NCI-H69 (cell line): ENCODE results near the gene OARD1.
A peak's percentile ranks its signal among the peaks of the same experiment; 100 is the strongest.

Source experiments
- DNase-seq: peaks from one replicate; lab custom pipeline; 2025; lab: John Stamatoyannopoulos, UW

Gene OARD1

DNA sequence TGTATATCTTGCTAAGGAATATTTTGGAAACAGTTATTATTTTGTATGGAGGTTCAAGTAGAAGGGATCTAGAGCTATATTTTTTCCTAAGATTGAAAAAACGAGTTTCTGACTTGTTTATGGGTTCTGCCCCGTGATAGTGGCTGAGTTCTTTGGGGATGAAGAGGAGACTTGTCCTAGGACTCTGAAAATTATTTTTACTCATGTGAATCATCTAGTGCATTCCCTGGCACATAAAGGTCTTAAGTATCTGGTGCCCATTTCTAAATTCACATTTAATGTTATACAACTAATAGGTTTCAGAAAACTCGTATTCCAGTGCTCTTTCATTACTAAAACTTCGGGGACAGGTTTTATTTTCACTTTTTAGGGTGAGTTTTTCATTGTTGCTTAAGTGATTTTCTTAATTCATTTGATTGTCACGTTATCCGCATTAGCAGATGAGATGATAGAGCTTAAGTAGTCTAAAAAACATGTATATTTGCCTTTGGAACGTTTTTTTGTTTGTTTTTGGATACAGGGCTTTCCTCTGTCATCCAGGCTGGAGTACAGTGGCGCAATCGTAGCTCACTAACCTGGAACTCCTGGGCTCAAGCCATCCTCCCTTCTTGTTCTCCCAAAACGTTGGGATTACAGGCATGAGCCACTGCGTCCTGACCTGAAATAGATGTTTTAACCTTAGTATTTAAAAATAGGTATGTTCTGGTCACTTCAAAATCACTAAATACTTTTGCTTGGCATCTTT lies 2.7 kb upstream of the OARD1 start:
- DNase-seq, result no peak

- peak; percentile 63 for DNase-seq
Observed at GRCh38 chr6:41073968-41074691, 2.0 kb upstream of the OARD1 start.

GRCh38 chr6:41073203-41073967 lies 1.2 kb upstream of the OARD1 start:
- peak; percentile 93 for DNase-seq

GRCh38 chr6:41072836-41073202 lies 663 bp upstream of the OARD1 start, which contains the start of gene NFYA:
Gene NFYA (plus strand): TSS chr6:41072974. CDS start chr6:41079090, 6,116 bp downstream.
- DNase-seq, result no peak

- DNase-seq, result no peak
Observed at GRCh38 chr6:41071501-41071922, 644 bp downstream of the OARD1 start.

- DNase-seq, result peak; percentile 80
Observed at GRCh38 chr6:41066867-41067304, 5.3 kb downstream of the OARD1 start.

GRCh38 chr6:41065550-41066026 lies 6.6 kb downstream of the OARD1 start:
- DNase-seq, result no peak

GRCh38 chr6:41064841-41065240 lies 7.3 kb downstream of the OARD1 start:
- DNase-seq, result no peak

- DNase-seq, result no peak
Observed at GRCh38 chr6:41063884-41064285, 8.3 kb downstream of the OARD1 start.

DNA sequence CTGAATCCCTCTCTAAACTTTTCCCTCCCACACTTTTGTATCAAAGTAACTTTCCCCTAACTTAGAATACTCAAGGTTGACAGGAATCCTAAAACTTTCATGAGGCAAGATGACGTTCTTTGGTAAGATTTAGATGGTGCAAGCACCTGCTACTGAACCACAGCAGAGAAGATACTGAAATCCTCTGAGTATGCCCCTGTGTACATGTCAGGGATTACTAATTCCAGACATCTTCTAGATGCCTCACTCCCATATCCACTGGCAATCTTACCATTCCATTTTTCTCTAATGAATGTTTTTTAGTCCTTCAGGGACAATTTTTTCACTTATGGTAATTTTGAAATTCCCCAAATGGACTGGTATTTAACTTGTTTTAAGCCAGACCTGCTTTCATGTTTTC lies 10.1 kb downstream of the OARD1 start:
- DNase-seq, result no peak

DNA sequence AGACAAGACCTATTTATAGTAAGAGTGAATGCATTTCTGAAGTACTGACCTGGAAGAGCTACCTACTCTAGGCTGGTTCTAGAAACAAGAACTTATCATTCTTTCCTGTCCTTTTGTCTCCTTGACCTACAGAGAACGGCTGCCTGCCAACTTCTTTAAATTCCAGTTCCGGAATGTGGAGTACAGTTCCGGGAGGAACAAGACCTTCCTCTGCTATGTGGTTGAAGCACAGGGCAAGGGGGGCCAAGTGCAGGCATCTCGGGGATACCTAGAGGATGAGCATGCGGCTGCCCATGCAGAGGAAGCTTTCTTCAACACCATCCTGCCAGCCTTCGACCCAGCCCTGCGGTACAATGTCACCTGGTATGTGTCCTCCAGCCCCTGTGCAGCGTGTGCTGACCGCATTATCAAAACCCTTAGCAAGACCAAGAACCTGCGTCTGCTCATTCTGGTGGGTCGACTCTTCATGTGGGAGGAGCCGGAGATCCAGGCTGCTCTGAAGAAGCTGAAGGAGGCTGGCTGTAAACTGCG lies 10.9 kb downstream of the OARD1 start:
- DNase-seq, result no peak

- no peak for DNase-seq
Observed at GRCh38 chr6:41059556-41059955, 12.6 kb downstream of the OARD1 start.

DNA sequence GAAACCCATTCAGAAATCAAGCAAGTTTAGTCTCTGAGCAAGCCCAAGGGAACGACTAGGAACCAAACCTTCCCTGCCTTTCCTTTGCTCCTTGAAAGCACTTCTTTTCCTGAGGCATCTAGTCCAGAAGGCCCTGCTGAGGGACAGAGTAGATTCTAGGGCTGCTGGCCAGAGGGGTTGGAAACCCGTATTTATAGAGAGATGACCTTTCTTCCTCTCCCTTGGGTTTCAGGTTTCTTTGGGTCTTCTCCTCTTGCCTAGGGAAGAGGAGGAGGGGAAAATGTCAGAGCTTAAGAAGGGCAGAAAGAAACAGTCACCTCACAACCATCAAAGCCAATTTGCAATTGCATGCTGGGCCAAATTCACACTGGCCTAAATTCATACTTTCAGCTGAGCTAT lies 13.4 kb downstream of the OARD1 start:
- DNase-seq, result no peak

GRCh38 chr6:41056768-41057490 lies 15.2 kb downstream of the OARD1 start:
- DNase-seq, result no peak

DNA sequence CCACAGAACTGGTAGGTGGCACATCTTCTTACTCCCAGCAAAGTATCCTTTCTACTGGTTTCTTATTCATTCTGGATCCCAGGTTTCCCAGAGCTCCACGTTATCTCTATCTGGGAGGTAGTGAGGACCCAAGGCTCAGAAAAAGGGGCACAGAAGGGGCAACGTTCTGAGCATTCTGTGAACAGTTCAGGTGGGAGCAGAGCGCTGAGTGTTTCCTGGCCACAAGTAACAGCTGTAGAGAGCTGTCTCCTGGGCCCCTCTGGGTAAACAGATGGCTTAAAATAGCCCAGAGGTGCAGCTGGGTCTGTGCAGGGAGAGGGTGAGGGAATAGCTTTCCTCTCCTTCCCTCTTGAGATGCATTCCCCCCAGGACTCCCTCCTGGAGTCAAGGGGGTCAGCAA lies 17.0 kb downstream of the OARD1 start:
- DNase-seq, result peak; percentile 74

DNA sequence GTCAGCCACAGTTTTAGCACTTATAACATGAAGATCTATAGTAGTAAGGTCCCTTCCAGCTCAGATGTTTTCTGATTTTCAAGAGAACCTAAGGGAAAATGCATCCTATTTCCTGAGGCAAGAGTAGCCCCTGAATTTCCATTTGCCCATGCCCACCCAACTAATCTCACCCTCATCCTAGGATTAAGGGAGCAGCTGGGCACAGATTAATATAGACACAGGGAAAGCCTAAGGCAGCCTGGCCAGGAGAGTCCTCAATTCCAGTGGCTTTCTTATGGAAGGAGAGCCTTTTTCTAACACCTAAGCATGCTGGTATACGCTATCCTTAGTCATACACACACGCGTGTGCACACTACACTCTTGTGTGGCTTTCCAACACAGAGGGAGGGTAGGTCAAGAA lies 17.6 kb downstream of the OARD1 start:
- DNase-seq, result no peak

DNA sequence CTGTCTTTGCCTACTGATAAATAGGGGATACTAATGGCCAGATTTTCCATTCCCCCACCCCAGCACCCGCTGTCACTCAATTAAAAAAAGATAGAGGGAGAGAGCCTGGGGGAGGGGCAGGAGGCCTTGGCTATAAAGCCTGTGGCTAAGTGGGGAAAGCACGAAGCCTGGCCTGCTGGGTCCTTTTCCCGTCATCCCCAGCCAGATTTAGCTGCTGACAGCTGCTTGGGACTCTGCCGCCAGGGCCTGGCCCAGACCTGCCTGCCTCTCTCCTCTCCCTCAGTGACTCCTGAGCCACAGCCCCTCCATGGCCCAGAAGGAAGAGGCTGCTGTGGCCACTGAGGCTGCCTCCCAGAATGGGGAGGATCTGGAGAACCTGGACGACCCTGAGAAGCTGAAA lies 19.1 kb downstream of the OARD1 start, which contains the start of gene APOBEC2:
TSS of gene APOBEC2 (plus strand) at position 162 of the 400 bp plus-strand sequence. CDS start at position 308, 146 bp downstream.
- DNase-seq, result peak; percentile 14

DNA sequence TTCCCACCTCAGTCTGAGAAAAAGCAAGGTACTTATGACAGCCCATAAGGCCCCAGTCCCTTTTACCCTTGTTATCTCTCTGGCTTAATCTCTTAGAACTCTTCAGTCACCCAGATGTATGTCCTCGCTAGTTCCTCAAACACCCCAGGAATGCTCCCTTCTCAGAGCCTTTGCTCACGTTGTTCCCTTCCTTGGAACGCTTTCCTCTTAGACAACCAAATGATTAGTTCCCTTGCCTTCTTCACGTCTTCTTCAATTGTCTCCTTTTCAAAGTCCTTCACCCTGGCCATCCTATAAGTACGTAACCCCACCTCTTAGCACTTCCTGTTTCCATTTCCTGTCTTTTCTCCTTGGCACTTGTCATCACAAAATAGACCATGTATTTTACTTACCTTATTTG lies 20.3 kb downstream of the OARD1 start:
- DNase-seq, result peak; percentile 66

DNA sequence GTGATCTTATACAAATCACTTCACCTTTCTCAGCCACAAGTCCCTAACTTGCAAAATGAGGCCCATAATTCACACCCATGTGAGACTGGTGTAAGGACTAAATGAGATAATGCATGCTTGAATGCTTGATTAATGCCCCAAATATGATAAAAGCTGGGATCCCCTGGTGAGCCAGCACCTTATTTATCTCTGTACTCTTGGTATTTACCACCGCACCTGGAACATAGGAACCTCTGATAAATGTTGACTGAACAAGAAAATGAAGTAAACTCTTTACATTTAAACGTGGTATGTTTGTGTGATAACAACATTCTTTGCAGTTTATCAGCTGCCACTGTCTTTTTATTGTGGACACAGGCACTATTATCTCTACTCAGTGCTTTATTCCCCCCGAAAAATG lies 21.6 kb downstream of the OARD1 start:
- DNase-seq, result no peak

DNA sequence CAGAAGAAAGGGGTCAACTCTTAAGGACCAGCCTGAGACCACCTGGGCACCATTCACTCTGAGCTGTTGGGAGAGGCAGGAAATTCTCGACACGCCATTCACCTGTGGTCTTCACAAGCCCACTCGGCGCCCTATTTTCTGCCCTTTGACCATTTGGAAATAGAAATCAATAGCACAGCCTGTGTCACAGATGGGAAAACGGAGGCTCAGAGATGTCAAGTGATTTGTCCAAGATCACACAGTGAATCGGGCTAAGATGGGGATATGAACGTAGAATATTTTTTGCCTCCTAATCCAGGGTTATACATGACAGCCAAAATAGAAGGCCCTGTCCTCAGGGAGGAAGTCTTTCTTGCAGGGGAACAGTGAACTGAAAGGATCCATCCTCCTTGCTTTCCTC lies 22.2 kb downstream of the OARD1 start:
- DNase-seq, result no peak

- DNase-seq, result no peak
Observed at GRCh38 chr6:41049521-41049920, 22.6 kb downstream of the OARD1 start.
